ENCODE measurements around the gene AMOT.
"Not testable (repeated sequence)": the region's sequence is repeated elsewhere in the genome, so short reads cannot be mapped to it uniquely, and the experiment has no call there.

AMOT gene, protein sequence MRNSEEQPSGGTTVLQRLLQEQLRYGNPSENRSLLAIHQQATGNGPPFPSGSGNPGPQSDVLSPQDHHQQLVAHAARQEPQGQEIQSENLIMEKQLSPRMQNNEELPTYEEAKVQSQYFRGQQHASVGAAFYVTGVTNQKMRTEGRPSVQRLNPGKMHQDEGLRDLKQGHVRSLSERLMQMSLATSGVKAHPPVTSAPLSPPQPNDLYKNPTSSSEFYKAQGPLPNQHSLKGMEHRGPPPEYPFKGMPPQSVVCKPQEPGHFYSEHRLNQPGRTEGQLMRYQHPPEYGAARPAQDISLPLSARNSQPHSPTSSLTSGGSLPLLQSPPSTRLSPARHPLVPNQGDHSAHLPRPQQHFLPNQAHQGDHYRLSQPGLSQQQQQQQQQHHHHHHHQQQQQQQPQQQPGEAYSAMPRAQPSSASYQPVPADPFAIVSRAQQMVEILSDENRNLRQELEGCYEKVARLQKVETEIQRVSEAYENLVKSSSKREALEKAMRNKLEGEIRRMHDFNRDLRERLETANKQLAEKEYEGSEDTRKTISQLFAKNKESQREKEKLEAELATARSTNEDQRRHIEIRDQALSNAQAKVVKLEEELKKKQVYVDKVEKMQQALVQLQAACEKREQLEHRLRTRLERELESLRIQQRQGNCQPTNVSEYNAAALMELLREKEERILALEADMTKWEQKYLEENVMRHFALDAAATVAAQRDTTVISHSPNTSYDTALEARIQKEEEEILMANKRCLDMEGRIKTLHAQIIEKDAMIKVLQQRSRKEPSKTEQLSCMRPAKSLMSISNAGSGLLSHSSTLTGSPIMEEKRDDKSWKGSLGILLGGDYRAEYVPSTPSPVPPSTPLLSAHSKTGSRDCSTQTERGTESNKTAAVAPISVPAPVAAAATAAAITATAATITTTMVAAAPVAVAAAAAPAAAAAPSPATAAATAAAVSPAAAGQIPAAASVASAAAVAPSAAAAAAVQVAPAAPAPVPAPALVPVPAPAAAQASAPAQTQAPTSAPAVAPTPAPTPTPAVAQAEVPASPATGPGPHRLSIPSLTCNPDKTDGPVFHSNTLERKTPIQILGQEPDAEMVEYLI

DNA sequence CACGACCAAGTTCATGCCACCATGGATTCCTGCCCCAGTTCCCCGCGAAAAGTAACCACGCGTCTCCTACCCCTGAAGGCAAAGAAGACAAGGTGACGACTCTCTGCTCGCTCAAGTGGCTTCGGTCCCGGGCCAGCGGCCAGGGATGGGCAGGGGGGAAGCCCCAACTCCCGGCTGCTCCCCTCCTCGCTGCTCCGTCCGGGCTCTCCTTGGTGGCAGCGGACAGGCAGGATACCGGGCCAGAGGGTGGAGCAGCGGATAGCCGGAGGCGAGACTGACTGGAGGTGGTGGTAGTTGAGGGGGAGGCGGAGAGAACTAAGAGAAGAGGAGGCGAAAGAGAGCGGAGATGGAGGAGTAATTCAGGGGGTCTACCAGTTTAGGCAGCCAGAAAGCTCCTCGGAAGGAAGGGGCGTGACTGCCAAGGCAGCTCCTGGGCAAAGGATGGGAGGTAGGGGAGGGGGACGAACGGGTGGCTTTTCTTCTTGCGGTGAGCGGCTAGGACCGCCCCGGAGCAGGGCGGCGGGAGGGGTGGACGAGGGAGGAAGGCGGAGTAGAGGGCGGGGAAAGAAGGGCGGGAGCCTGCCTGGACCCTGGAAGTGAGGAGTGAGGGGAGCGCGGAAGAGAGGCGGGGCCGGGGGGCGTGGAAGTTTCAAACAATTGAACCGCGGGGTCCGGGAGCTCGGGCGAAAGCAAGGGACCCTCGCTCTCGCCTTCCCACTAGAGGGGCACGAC lies at the start of gene AMOT:
Gene AMOT, minus strand, starts transcription at position 450 of the 732 bp plus-strand sequence. CDS start 17,705 bp downstream, outside the sequence.
- DNase-seq: peak; percentile 42 to 49

DNA sequence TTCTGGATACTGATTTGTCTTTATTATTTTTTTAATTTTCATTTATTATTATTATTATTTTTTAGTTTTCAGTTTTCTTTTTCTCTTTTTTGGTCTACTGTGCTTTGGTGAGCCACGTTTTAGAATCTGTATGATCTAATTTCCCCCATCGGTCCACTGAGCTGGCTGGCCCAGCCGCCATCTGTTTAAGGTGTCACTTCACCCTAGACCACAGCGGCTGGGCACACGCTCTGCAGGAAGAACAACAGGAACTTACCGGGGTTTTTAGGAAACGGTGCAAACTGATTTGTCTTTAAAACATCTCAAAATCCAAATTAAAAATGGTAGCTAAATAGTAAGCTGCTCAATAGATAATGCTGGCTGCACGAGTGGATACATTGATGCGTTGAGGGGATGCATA lies 48.8 kb upstream of the AMOT start:
- no peak for DNase-seq

DNA sequence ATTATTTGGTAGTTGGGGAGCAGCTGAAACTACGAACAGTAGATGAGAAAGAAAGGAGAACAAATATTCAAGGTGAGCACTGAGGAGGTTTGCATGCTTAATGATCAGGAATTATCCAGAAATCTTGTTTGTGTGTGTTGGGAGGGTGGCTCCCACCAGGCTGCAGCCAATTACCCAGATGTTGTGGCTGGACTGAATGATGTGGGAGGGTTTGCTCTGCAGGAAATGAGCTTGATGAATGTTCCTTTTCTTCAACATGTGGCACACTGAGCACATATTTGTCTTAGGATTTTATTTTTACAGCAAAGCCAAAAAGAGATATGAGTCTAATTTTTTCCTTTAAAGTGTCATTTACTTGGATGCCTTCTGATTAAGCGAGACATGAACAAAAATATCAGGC lies 48.3 kb upstream of the AMOT start:
- no peak for DNase-seq

DNA sequence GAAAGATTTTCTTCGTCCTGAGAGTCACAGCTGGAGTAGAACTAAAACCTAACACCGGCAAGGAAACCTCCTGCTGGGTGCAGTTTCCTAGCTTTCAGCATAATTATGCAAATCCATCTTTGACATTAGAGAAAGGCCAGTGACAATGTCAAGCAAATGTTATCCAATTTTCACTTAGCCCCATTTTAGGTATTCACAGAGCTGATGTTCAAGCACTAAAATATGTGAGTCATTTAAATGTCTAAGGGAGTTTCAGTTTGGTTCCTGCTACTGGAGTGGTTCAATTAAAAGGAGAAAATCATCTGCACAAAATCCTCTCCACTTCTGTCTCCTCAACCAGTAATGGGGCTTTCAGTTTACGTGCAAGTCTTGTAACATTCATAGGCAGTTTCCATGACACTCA lies 37.1 kb upstream of the AMOT start:
- no peak for DNase-seq

DNA sequence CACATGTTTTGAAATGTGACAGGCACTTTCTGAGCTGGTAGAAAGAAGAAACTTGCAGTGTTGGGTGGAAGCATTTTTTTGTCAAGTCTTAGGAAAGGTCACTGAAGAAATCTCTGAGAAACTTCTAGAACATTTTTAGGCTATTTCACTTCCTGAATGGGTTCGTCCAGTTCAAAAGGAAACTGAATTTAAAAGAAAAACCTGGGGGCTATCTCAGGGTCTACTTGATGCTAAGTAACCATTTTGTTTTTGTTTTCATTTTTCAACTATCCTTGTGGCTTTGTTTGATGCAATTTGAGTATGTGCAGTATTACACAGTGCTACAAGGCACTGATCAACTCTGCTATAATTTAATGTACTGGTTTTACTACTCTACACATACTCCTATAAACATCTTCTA lies 34.0 kb upstream of the AMOT start:
- no peak for DNase-seq

DNA sequence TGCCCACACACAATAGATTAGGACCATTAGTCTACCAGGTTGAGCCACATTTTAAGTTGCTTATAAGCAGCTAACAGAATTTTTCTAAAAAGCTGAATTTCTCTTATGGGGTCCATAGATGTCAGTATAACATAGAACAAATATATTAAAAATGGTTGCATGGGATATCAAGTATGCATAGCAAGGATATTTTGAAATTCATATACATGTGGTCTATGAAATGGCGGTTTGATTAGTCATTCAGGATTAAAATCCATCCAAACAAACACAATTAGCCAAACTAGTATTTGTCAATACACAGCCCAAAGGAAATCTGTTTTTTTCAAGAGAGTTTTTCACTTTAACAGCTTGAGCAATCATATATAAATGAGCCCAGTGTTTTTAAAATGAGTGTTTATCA lies 33.5 kb upstream of the AMOT start:
- no peak for DNase-seq

DNA sequence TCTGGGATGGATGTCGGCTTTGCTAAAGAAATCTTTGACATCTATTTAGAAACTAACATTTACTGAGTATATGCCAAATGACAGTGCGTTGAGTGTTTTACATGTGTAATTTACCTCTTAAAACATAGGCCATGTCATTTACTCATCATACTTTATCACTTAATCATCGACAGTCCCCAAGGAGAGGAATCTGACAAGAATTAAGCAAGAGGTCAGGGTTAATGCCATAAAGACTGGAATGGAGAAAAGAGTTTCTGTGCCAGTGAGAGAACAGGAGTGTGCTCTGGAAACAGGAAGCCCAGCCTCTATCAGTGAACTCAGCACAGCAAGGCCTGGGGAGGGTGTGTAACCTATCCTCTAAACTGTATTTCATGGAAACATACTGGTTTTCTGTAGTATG lies 28.0 kb upstream of the AMOT start:
- DNase-seq: no peak

DNA sequence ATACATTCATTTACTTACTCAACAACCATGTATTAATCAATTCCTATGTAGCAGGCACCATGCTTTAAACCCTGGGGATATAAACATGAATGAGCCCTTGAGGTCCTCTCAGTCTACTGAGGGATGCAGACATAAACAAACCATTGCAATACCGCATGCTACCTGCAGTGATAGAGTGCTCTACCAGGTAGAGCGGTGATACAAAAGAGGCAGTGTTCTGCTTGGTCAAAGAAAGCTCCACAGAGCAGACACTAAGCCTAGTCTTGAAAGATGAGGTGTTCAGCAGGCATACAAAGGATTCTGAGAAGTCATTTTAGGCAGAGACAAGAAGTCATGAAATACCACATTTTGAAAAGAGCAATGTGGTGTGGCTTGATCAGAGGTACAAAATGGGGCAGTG lies 26.9 kb upstream of the AMOT start:
- DNase-seq: no peak

DNA sequence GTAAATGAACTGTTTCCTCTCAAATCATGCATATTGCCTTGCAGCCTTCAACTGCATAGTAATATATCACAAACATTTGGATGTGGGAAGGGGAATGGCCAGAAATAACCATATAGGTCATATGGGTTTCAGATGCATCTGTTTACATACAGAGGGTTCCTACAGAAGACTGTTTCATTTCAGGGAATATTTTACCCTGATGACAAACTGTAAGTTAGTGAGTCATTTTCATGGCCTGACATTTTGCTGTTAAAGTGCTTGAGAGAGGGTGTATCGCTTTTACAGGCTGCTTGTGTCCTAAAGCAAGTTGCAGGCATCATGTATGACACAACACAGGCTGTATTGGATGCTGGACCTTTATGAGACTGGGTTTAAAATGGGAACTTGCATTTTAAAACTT lies 25.5 kb upstream of the AMOT start:
- DNase-seq: no peak

DNA sequence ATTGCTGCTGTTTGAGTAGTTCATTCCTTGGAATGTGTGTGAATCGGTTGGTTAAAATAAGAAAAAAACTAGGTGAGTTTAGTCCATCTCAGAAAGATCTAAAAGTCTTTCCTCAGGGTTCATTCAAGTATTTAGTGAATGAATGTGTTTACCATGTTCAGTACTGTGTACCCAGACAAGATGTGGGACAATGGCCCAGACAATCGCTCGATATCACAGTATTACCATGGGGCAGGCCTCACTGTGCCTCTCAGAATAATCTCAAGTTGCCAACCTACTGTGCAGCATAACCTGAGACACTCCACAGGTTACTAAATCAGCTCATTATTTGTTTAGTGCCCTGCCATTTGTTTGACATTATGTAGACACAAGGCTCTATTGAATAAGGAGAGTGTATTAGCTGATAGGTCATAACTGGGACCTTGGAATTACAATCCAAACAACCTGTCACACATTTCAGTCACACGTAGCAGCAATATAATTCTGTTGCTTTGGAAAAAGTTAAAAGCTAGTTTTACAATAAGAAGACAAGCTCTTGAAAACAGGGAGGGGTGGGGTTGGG lies 24.9 kb upstream of the AMOT start:
- no peak for DNase-seq

DNA sequence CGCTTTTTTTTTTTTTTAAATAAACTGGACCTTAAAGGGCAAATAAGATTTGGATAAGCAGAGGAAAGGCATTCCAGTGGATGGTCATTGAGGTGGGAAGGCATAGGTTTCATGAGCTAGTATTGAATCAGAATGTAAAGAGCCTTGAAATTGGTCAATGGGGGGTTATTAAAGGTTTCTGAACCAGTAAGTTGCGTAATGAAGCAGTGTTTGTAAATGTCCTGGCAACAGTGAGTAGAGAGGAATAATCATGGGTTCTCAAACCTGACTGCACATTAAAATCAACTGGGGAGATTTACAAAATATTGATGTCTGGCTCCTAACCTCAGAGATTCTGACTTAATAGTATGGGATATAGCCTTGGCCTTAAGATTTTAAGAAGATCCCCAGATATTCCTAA lies 23.2 kb upstream of the AMOT start:
- DNase-seq: no peak

DNA sequence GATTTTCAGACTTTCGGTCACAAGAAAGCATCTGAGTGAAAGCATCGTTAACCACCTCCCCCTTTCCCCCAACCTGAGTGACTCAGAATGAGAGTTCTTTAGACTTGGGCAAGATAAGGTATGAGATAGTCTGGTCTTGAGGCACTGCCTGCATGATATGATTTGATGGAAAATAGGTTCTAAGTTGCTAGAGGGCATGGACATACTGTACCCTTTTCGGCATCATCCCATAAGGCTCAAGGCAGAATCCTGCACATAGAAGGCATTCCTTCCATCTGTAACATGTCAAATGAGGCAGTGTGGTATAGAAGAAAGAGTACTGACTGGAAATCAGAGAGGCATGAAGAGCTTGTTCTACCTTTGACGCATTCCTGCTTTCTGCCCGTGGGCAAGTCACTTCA lies 16.8 kb upstream of the AMOT start:
- no peak for DNase-seq

DNA sequence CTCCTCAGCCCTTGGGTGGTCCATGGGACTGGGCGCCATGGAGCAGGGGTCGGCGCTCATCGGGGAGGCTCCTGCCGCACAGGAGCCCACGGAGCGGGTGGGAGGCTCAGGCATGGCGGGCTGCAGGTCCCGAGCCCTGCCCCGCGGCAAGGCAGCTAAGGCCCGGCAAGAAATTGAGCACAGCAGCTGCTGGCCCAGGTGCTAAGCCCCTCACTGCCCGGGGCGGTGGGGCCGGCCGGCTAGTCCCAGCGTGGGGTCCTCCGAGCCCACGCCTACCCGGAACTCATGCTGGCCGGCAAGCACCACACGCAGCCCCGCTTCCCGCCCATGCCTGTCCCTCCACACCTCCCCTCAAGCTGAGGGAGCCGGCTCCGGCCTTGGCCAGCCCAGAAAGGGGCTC lies 14.3 kb upstream of the AMOT start:
- DNase-seq: not testable (repeated sequence)

DNA sequence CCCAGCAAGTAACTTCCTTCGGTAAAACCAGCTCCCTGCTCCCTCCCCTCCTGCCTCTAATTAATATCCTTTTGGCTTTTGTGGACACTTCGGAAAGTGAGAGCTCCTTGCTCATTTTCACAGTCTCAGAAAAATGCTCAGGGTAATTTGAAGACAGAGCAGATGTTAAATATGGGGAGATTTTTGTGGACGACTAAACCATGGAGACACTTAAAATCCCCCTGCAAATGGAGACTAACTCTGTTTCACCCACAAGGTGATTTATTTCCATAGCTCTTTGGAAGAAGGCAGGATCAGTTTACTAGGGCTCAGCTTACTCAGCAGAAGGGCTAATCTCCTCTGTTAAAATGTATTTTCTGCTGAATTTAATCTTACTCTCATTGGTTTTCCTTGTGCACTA lies 12.2 kb upstream of the AMOT start:
- DNase-seq: no peak

DNA sequence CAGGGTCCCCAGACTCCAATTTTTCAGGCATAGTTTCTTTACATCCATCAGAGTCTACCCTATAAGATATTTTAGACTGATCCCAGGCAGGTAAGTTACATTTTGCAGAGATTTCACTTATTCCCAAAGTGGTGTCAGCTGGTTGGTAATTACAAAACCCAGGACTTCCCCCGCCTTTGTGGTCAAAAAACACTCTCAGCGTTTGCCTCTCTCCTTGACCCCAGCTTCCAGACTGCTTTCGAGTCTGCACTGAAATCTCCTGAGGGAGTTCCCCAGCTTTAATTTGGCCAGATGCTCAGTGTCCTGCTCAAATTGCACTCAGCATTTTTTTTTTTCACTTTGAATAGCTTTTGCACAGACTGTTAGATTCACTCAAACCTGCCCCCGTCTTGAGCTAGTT lies 11.2 kb upstream of the AMOT start:
- no peak for DNase-seq

DNA sequence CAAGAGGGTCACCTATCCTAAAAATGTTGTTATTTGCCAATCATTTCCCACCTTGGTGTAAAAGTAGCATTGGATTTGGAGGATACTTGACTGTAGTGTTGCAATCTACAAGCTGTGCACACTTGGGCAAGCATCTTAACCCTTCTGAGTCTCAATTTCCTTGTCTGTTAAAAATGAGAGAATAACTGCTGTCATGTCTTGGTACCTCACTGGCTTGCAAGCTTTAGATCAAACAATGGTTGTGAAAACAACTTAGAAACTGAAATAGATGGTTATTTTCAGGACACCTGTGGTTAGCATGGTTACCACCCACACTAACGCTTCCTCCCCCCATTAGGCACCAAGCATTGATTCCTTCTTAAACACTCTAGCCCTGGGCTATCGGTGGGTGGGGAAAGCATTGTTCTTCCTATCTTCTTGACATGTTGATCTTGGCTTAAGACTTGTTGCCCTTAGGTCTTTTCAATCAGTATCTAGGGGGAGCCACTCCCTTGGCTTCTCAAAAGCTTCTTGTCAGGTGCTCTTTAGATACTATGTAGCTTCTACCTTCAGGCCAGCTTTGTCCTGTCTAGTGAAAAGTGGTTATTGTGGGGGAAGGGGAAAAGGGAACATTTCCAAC lies 10.6 kb upstream of the AMOT start:
- no peak for DNase-seq

DNA sequence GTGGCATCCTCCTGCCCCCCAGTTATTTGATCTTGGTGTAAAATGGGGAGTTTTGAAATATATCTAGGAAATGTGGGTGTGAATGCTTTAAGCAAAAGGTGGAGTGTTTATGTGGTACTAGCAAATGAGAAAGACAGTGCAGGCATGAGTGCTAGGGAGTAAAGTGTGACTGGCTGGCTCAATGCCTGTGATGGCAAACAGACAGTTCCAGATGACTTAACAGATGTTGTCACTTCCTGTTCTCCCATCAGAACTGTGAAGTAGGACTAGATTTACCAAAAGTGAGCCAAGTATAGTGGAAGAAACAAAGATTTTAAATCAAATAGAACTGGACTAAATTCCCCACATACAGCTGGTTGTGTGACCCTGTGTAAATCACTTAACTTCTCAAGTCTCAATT lies 8.4 kb upstream of the AMOT start:
- DNase-seq: no peak

DNA sequence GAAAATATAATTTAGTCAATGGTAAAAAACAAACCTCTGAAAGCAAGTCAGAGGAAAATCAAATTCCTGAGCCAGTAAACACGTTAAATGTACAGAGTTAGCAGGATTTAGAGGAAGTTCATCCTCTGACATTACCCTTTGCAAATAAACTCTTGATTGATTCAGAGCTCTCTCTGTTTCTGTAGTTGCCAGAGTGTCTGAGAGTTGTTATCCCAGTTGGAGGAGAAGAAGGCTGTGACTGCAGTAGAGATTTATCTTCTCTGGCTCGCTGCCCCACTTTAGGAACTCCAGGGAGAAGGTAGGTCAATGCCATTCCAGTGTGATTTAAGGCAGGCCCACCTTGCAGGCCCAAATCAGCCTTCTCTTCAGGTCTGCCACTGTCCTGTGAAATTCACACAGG lies 6.2 kb upstream of the AMOT start:
- DNase-seq: no peak

DNA sequence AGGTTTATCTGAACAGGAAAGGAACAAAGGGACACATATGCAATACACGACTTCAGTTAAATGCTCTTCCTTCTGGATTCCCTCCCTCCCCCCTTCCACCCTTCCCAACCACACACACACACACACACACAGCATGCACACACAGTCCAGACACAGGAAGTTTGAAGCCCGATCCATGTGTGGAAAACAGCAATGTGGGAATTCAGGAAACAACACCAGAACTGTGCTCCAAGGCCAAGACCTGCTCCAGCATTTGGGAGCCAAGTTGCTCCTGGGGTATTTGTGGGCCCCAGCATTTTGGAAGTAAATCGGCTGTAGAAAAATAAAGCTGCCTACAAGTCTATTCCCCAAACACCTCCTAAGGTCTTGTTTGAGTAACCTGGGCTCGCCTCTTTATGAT lies 5.6 kb upstream of the AMOT start:
- DNase-seq: no peak

DNA sequence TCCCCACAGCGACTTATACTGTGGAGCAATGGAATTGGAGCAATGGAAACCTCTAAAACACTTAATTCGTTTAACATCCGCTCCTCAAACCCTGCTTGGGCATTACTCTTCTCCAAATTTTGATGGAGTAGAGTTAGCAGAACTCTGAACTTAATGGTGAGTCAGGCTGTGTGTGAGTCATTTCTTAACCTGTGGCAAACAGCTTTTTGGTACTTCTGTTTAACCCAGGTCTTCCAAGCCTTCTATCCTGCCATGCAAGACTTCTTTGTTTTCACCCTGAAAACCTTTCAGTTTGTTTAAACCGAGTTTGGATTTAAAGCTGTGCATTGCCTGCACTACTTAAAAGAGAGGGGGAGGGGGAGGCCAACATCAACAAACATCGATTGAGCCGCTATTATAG lies 3.6 kb upstream of the AMOT start:
- DNase-seq: no peak

DNA sequence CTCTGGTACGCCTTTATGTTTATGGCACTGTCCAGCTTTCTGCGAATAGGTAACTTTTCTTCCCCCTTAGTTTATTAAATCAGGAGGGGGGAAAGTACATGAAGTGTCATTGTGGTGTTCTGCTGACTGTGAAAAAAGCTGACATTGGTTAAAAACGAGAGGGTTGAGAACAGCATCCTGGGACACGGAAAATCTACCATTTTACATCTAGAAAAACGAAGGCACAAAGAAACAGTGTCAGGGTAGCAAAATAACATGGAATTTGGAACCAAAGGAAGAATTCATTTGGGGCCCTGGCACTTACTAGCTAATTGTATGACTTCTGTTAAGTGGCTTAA lies 1.2 kb upstream of the AMOT start:
- no peak for DNase-seq

DNA sequence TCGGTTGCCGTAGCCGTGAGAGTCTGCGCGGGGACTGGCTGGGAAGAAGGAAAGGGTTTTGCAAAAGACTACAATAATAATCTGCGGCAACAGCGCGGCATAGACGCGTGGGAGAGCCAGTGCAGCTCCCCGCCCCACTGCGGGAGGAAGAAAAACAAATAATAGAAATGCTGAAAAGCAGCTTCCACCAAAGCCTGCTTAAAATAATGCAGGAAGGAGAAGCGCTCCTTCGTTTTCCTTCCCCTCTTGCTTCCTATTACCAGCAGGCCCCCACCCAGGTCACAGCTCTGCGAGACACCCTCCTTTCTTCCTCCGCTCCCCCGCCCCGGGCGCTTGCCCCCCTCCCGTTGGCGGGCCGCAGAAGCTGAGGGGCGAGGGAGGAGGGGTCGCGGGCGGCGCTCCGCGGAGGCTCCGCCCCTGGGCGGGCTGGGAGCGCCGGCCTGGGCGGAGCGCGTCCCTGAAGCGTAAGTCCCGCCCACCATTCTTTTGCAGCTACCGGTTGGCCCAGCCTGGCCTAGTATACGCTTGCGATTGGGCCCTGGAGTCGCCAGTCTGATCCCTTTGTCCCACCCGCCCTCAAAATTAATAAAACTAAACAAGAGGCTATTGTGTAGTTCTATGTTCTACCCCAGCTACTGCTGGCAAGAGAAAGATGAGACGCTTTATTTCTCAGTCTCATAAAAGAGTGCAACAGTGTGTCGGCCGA lies 636 bp upstream of the AMOT start:
- DNase-seq: peak; percentile 71 to 73
